ENCODE results near the gene HEG1. TPM values are rescaled to one million over a fixed set of nuclear protein-coding genes. Genes with fewer than 3 reads are reported as not detected.

Gene HEG1
- total and polyA plus RNA-seq, 2 of the 13 experiments (the other 11 are each of a cell fraction or from before 2014, with no cell fraction given), result 10.7 to 18.2 TPM

DNA sequence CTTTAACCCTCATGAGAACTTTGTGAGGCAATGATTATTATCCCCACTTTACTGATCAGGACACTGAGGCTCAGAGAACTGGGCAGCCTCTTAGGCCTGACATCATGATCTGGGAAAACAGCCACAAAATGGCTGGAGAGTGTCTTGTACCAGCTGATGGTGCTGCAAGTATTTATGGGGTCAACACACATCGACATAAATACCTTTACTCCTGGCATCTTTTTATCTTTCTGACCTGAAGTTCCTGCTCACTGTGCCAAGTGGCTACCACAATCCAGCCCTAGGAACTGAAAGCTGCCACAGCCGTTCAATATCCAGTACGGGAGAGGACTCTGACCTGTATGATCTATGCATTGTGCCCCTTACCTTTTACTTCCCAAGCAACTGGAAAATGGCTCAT lies 92.0 kb downstream of the HEG1 start (continued):
- peak; percentile 32; the same call in 1 of the 2 replicates for TF ChIP-seq HNF4G (IDR thresholded peaks at IDR 0.05; ENCODE audit: borderline replicate concordance, low read depth, low read length)
- TF ChIP-seq HNF4G (CRISPR knock-in tag; IDR thresholded peaks at IDR 0.05; ENCODE audit: borderline replicate concordance, low read depth), result no peak
- TF ChIP-seq KLF9 (CRISPR knock-in tag; IDR thresholded peaks at IDR 0.05; ENCODE audit: low read depth), result no peak
- TF ChIP-seq CBX1 (IDR thresholded peaks at IDR 0.05; ENCODE audit: low read depth), result no peak
- TF ChIP-seq ZNF644 (CRISPR knock-in tag; IDR thresholded peaks at IDR 0.05; ENCODE audit: low read depth), result peak; percentile 22; the same call in 1 of the 2 replicates
- TF ChIP-seq RNF2 (conservative IDR thresholded peaks at IDR 0.05; ENCODE audit: low read depth), result no peak
- TF ChIP-seq, protein P1, sequence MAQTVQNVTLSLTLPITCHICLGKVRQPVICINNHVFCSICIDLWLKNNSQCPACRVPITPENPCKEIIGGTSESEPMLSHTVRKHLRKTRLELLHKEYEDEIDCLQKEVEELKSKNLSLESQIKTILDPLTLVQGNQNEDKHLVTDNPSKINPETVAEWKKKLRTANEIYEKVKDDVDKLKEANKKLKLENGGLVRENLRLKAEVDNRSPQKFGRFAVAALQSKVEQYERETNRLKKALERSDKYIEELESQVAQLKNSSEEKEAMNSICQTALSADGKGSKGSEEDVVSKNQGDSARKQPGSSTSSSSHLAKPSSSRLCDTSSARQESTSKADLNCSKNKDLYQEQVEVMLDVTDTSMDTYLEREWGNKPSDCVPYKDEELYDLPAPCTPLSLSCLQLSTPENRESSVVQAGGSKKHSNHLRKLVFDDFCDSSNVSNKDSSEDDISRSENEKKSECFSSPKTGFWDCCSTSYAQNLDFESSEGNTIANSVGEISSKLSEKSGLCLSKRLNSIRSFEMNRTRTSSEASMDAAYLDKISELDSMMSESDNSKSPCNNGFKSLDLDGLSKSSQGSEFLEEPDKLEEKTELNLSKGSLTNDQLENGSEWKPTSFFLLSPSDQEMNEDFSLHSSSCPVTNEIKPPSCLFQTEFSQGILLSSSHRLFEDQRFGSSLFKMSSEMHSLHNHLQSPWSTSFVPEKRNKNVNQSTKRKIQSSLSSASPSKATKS (CRISPR knock-in tag; IDR thresholded peaks at IDR 0.05), result no peak
- no peak for TF ChIP-seq CREBL2 (CRISPR knock-in tag; IDR thresholded peaks at IDR 0.05; ENCODE audit: borderline replicate concordance)
- TF ChIP-seq ZNF577 (CRISPR knock-in tag; IDR thresholded peaks at IDR 0.05; ENCODE audit: borderline replicate concordance, low read depth), result no peak
- TF ChIP-seq SALL1 (CRISPR knock-in tag; IDR thresholded peaks at IDR 0.05), result 0 out of 2 replicates have a peak, but pooled peaks have one; percentile 9
- TF ChIP-seq ZNF629 (CRISPR knock-in tag; conservative IDR thresholded peaks at IDR 0.05), result peak; percentile 87

DNA sequence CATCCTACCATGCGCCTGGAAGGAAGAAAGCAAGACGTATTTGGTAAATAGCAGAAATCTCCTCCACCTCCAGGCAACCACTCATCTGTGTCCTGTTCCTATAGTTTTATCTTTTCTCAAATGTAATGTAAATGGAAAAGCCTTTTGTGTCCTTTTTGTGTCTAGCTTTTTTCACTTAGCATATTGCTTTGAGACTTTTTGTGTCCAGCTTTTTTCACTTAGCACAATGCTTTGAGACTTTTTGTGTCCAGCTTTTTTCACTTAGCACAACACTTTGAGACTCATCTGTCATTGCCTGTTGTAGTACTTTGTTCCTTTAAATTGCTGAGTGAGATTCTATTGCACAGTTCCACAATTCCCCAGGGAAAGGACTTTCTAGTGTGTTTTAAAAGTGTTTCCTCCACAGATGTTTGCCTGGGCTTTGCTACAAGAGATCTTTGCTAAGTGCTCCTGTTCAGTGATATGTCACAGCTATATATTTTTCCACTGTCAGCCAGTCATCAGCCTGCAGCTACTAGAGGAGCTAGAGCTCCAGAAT lies 93.3 kb downstream of the HEG1 start:
- Histone ChIP-seq H3K27me3 (ENCODE audit: control insufficient read depth in 1 of 2, insufficient read depth in 2 of 2, low read length in 2 of 2) (no peaks in the 10 kb centered on the region), H3K36me3 (replicated peaks in 1 of 2; ENCODE audit: control insufficient read depth in 1 of 2, insufficient read depth in 2 of 2, low read length in 2 of 2) (no peaks in the 10 kb centered on the region), H3K4me2 (ENCODE audit: low read depth, low read length) (no peak overlapping the region), H3K4me3 (replicated peaks in 1 of 3; ENCODE audit: insufficient read depth in 1 of 3, low read depth in 2 of 3, low read length in 3 of 3) (no peak overlapping the region), H3K27ac (ENCODE audit: extremely low read length, insufficient read depth, low read length) (no peak overlapping the region), H3K79me2 (ENCODE audit: insufficient read depth, low read length) (no peaks in the 10 kb centered on the region), H3K4me1 (ENCODE audit: insufficient read depth, low read length) (peaks cover 38% of the 10 kb centered on the region), H3K9me3 (ENCODE audit: low read length) (no peaks in the 10 kb centered on the region), H4K20me1 (ENCODE audit: insufficient read depth, low read length) (no peaks in the 10 kb centered on the region), H2AFZ (ENCODE audit: low read length) (no peak overlapping the region), H3K9ac (ENCODE audit: insufficient read depth, low read depth, low read length) (no peak overlapping the region)
- intact Hi-C loops (cut with micrococcal nuclease; ENCODE audit: unreplicated experiment), result no loop called here
- 95% methylated on average over 2 of the region's 2 CpGs for WGBS (ENCODE audit: low lambda C conversion rate)
- ATAC-seq (no peak), DNase-seq (ENCODE audit: low spot score) (no peak), FAIRE-seq (no peak)
- POLR2A ChIA-PET, result no interaction called here
- CTCF ChIA-PET (ENCODE audit: low intra/inter-chr PET ratio, low total read pairs), result no interaction called here
- in situ Hi-C loops (cut with HindIII; ENCODE audit: extremely low pct_ligation_motif_present, low pct_unique_long_range_greater_than_20kb), result no loop called here
- BruUV-seq (replicated peaks), result no TSS peak
- no peak for TF ChIP-seq ZNF749 (CRISPR knock-in tag; IDR thresholded peaks at IDR 0.05; ENCODE audit: borderline replicate concordance)
- no peak for TF ChIP-seq PCBP2 (optimal IDR thresholded peaks at IDR 0.05; ENCODE audit: low read depth, low read length, poor library complexity, severe bottlenecking)
- TF ChIP-seq TMF1 (CRISPR knock-in tag; IDR thresholded peaks at IDR 0.05; ENCODE audit: low read depth), result no peak
- TF ChIP-seq ZNF780A (CRISPR knock-in tag; IDR thresholded peaks at IDR 0.05), result no peak
- TF ChIP-seq KDM3A (CRISPR knock-in tag; IDR thresholded peaks at IDR 0.05; ENCODE audit: low read depth), result no peak
- TF ChIP-seq ZNF619 (CRISPR knock-in tag; IDR thresholded peaks at IDR 0.05), result no peak
- TF ChIP-seq, protein P2, sequence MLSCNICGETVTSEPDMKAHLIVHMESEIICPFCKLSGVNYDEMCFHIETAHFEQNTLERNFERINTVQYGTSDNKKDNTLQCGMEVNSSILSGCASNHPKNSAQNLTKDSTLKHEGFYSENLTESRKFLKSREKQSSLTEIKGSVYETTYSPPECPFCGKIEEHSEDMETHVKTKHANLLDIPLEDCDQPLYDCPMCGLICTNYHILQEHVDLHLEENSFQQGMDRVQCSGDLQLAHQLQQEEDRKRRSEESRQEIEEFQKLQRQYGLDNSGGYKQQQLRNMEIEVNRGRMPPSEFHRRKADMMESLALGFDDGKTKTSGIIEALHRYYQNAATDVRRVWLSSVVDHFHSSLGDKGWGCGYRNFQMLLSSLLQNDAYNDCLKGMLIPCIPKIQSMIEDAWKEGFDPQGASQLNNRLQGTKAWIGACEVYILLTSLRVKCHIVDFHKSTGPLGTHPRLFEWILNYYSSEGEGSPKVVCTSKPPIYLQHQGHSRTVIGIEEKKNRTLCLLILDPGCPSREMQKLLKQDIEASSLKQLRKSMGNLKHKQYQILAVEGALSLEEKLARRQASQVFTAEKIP (CRISPR knock-in tag; IDR thresholded peaks at IDR 0.05; ENCODE audit: borderline replicate concordance), result no peak
- TF ChIP-seq, protein P3, sequence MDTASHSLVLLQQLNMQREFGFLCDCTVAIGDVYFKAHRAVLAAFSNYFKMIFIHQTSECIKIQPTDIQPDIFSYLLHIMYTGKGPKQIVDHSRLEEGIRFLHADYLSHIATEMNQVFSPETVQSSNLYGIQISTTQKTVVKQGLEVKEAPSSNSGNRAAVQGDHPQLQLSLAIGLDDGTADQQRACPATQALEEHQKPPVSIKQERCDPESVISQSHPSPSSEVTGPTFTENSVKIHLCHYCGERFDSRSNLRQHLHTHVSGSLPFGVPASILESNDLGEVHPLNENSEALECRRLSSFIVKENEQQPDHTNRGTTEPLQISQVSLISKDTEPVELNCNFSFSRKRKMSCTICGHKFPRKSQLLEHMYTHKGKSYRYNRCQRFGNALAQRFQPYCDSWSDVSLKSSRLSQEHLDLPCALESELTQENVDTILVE (CRISPR knock-in tag; IDR thresholded peaks at IDR 0.05), result no peak
- TF ChIP-seq ZFP62 (CRISPR knock-in tag; IDR thresholded peaks at IDR 0.05), result no peak
- no peak for TF ChIP-seq ZNF652 (CRISPR knock-in tag; IDR thresholded peaks at IDR 0.05; ENCODE audit: borderline replicate concordance, low read depth)

Measured in HepG2 (cell line).